Renal cortex interstitium (tissue), 11 donors: ENCODE results near the gene OR51B5. TPM values are rescaled to one million over a fixed set of nuclear protein-coding genes. Genes with fewer than 3 reads are reported as not detected.
"Not testable (repeated sequence)": the region's sequence is repeated elsewhere in the genome, so short reads cannot be mapped to it uniquely, and the experiment has no call there.

Experiments
- DNase-seq, 11 donors: peaks; one replicate each; pipeline ENCODE4 v3.0.0-alpha.2; 2013; ENCODE audit warnings: low read depth in 9 of 11, low spot score in 4 of 11; ENCODE audit errors: extremely low read depth in 1 of 11
- polyA plus RNA-seq, 3 donors: library from polyadenylated mRNA; unstranded; fragments of 120-200 nt; gene quantifications; one replicate each; pipeline ENCODE4 v1.2.1, GENCODE V29; 2013; ENCODE audit not compliant: insufficient read length in 3 of 3

Gene OR51B5
- polyA plus RNA-seq, 3 donors, result 0.33 to 0.56 (median 0.50) TPM

GRCh38 chr11:5339771-5340322, 3.5 kb downstream of the OR51B5 start:
- no peak for DNase-seq

DNA sequence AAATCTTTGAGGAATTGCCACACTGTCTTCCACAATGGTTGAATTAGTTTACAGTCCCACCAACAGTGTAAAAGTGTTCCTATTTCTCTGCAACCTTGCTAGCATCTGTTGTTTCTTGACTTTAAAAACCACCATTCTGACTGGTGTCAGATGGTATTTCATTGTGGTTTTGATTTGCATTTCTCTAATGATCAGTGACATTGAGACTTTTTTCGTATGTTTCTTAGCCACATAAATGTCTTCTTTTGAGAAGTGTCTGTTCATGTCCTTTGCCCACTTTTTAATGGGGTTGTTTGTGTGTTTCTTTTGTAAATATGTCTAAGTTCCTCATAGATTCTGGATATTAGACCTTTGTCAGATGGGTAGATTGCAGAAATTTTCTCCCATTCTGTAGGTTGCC, 6.1 kb downstream of the OR51B5 start:
- DNase-seq, result not testable (repeated sequence)

DNA sequence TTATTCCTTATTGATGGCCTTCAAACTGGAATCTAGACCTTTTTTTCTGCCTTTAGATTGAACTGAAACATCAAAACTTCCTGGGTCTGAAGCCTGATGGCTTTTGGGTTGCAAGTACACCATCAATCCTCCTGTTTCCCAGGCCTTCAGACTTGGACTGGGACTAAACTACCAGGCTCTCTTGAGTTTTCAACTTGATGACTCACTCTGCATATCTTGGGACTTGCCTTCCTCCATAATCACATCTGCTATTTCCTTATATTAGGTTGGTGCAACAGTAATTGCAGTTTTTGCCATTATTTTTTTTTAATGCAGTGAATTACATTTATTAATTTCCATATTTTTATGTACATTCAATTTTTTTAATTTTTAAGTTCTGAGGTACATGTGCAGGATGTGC, 7.0 kb downstream of the OR51B5 start:
- DNase-seq, result no peak

DNA sequence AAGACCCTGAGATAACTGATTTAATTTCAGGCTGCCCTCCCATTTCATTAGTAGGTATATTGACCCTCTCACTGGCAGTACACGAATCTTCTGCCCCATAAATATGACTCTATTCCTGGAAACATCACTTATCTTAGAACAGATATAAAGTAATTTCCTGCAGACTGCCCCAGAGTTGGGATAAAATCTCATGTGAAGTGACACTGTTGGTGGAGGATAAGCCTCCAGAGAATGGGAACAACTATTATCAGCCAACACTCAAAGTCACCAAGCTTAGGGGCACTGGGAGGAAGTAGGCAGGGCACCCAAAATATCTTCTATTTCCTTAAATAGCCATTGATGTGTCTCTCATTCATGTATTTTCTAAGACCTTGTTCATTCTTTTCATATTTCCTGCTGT, 8.2 kb downstream of the OR51B5 start:
- DNase-seq, result no peak

GRCh38 chr11:5324197-5324596, 19.1 kb downstream of the OR51B5 start, which contains the start of gene OR51B2:
Gene OR51B2 (minus strand): TSS chr11:5324297. CDS start chr11:5324297, 0 bp downstream.
- no peak for DNase-seq

DNA sequence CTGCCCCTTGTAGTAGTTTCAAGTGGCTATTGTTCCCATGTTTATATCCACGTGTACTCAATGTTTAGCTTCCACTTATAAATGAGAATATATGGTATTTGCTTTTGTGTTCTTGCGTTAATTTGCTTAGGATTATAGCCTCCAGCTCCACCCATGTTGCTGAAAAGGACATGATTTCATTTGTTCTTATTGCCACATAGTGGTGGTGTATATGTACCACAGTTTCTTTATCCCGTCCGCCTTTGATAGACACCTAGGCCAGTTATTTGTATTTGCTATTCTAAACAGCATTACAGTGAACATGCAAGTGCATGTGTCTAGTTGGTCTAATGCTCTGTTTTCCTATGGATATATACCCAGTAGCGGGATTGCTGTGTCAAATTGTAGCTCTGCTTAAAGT, 26.0 kb downstream of the OR51B5 start:
- no peak for DNase-seq

GRCh38 chr11:5313326-5314023, 29.8 kb downstream of the OR51B5 start:
- not testable (repeated sequence) for DNase-seq

- DNase-seq, result no peak
Measured at GRCh38 chr11:5310423-5310822, 32.9 kb downstream of the OR51B5 start.

DNA sequence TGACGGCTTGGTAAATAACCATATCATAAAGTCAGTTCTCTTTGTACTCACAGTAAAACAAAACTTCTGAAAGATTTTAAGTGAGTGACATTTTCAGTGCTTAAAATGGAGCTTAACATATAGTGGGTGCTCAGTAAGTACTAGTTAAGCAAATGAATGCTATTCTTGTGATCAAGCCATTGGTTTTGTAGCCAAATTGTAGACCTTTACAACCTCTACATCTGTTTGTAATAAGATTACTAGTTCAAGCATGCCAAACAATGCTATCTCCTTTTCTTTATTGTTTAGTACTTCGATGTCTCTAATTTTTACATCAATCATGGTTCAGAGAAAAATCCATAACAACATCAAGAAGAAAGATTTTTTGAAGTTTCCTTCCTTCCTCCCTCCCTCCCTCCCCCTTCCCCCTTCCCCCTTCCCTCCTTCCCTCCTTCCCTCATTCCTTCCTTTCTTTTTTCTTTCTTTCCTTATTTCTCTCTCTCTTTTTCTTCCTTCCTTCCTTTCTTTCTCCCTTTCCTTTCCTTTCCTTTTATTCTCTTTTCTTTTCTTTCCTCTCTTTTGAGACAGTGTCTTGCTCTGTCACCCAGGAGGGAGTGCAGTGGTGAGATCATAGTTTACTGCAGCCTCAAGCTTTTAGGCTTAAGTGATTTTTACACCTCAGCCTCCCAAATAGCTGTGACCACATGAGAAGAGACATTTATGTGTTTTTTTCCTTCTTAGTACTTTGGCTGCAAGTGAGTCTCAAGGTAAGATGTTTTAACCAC, 35.9 kb downstream of the OR51B5 start:
- DNase-seq, result no peak

GRCh38 chr11:5304046-5304445, 39.3 kb downstream of the OR51B5 start:
- DNase-seq, result no peak

GRCh38 chr11:5303626-5304025, 39.7 kb downstream of the OR51B5 start:
- DNase-seq, result no peak

GRCh38 chr11:5301846-5302245, 41.5 kb downstream of the OR51B5 start, which contains the start of gene OR51B4:
Gene OR51B4 (minus strand): TSS chr11:5301946. CDS start chr11:5301946, 0 bp downstream.
- no peak for DNase-seq

DNA sequence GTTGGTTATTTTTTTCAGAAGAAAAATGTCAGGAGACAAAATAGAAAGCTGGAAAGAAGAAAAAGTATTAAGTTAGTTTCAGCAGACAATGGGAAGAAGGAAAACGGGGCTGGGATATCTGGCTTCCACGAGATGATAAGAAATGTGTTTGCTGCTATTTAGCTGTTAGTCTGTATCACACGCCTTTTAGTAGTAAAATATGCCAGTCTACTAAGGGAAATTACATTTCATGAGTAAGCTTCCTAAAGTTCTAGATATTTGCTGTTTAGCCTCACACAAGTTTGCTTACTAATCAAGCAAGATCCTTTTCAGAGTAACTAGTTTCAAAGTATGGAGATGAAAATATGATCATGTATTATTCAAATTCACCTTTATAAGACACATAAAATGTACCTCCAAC, 43.1 kb downstream of the OR51B5 start:
- DNase-seq, result no peak

DNA sequence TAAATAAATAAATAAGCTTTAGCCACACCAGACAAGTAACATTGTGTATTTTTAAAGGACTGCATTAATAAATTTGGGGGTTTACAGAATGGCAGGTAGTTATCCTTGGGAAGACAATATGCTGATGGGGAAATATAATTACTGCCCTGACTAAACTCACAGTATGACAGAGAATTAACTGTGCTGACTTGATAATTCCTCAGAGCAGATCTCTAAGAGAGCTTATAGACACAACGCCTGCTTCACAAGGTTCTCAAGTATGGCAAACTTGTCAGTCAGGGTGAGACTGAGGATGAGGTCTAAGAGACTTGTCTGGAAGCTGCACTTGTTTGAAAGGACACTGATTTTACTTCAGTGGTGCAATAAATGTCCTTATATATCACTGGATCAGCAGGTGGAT, 44.9 kb downstream of the OR51B5 start:
- no peak for DNase-seq

GRCh38 chr11:5297721-5298323, 45.5 kb downstream of the OR51B5 start:
- no peak for DNase-seq

DNA sequence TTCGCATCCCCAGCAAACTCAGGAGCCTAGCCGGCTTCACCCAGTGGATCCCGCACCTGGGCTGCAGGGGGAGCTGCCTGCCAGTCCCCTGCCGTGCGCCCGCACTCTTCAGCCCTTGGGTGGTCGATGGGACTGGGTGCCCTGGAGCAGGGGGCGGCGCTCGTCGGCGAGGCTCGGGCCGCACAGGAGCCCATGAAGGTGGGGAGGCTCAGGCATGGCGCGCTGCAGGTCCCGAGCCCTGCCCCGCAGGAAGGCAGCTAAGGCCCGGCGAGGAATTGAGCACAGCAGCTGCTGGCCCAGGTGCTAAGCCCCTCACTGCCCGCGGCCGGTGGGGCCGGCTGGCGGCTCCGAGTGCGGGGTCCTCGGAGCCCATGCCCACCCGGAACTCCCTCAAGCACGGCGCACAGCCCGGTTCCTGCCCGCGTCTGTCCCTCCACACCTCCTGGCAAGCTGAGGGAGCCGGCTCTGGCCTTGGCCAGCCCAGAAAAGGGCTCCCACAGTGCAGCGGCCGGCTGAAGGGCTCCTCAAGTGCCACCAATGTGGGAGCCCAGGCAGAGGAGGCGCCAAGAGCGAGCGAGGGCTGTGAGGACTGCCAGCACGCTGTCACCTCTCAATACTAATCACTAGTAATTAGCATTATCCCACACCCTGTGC, 48.9 kb downstream of the OR51B5 start:
- not testable (repeated sequence) for DNase-seq

DNA sequence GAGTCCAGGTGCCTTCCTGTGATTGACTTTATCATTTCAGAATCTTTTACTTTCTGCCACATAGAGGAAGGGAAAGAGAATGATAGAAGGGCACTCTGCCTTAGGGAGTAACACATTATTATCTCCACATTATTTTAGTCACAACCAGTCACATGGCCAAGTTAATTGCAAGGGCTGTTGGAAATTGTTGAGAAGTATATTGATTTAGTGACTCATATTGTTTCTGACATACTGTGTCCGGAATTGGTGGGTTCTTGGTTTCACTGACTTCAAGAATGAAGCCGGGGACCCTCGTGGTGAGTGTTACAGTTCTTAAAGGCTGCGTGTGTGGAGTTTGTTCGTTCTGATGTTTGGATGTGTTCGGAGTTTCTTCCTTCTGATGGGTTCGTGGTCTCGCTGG, 50.3 kb downstream of the OR51B5 start:
- no peak for DNase-seq
